DLD1 (cell line): Measurements from ENCODE around the gene EFCAB13.

Source experiments
- in situ Hi-C: cut with HindIII; loops from 2 replicates; pipeline ENCODE4 v1.10.0; 2017; ENCODE audit warnings: low sequenced_read_pairs

EFCAB13 gene, protein sequence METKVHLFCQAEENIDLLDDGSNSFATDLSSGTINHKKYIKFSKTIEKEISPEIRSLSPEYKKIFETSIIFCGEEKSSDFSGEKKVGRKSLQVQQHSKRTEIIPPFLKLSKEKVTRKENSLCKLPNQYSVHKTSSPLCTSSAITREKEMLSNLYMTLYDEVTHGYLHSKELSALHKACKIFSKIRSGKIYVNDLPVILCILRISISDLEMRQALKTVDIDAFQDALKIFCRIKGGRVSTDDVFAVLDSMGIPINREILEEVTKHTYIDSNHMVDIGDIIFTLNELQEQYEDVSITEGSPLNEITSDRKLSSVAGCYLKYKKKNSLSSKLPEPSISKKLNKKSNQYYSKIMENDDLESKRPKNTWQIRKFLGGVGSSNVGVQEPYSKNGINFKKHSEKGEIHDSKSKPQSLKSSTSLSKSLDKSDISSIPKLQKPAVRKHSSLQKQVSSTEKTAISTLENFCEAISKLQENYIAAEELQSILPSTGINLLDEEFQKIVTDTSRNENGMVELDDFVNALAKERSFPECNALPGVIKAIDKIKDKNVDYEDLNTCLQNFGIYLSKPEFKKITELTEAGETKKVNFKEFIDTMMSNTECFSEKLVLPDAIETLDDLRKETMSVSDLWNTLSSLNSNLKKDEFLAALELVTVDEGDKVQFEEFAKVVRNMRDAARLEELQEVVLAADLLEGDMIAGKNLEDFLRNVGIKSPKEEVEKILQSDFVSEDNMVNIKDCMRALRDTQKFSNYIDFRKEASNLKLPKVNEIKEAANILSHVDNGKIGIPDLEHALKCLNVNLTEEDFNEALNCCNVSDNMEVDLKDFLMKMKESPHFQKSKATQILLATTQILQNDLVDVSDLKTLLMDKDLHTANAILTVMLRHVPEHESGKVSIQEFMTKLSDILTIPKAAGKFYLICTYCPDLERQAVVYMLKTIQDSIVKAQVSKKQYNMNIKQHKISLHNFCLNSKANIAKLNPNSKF

DNA sequence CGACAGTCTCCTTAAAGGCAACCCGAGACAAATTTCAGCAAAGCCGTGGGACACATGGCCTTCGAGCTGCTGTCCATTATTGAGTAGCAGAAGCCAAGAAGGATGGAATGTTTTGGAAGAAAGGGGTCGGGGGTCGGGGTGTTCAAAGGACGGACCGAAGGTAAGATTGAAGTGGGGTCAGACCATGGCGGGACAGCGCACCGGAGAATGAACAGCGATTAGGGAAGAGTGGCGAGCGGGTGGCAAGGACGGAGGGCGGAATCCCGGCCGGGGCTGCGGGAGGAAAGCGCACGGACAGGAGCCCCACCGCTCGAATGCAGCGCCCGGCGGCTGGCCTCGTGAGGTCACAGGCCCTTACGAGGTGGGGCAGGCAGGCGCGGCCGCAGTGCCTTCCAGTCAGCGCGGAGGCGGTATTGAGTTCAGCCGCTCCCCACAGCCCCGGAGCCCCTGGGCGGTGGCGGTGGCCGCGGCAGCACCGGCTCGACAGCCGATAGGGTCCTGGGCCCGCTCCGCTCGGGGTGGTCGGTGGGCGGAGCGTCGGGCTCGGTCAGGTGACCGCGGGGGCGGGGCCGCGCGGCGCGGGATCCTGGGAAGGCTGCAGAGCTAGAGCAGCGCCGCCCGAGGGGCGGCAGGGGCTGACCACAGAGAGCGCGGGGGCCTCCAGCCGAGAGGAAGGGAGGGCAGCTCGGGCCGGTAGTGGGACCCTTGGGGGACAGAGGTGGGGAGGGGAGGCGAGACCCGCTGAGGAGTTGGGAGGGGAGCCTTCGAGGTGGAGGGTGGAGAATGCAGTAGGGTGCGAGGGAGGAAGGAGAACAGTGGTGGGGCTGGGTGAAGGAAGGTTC is at the start of gene EFCAB13:
TSS of gene EFCAB13 (plus strand) at position 574 of the 842 bp plus-strand sequence. CDS start 4,399 bp downstream, outside the sequence.
- in situ Hi-C loops: no loop called here

DNA sequence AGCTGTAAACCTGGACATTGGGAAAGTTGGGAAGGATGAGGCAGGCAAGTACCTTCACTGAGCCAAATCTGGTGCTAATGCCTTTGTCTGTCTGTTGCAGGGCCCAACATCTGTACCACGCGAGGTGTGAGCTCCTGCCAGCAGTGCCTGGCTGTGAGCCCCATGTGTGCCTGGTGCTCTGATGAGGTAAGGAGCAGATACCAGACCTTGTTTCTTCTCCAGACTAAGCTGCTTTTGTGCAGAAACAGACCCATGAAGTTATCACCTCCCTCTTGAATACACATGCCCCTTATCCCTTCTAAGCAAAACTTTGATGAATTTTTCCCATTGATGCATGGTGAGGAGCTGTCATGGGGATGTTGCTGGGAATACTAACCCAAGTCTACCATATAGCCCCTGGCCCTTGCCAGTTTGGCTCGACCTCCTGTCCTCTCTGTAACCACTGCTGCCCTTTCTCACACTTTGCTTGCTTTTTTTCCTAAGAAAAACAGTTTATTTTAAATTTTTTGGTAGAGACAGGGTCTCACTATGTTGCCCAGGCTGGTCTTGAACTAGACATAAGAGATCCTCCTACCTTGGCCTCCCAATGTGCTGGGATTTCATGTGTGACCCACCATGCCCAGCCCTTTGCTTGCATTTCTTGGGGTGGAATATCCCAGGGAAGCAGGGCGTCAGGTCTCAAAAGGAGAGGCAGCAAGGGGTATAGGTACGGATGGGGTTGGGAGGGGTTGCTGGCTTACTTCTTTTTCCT is 49.3 kb upstream of the EFCAB13 start:
- in situ Hi-C loops: no loop called here

DNA sequence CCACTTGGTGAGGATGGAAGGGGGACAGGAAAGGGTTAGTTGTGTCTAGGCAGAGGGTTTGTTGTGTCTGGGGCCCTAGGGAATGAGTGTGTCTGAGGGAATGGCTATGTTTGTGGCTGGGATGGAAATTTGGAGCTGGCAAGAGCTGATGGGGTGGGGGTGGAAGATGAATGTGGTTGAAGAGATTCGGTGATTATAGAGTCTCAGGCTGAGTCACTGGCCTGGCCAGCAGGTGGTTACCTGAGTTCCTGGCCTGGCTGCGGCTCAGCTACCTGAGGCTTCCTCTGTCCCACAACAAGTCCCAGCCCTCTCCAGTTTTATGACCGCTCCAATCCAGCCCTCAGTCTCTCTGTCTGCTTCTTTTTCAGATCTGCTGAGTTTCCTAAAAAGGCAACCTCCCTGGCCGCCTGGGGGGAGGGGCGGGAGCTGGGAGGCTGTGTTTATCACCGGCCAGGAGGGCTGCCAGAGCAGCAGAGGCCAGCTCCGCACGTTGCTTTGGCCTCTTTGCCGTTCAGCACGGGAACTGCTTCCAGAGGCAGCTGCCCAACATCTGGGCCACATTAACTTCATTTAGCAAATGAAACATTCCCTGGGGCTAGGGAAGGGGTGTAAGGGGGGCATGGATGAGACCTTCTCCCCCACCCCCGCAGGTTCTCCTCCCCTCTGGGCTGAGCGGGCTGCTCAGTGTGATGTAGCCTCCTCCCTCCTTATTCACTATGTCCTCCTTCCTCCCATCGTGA is 48.3 kb upstream of the EFCAB13 start:
- in situ Hi-C loops: no loop called here

DNA sequence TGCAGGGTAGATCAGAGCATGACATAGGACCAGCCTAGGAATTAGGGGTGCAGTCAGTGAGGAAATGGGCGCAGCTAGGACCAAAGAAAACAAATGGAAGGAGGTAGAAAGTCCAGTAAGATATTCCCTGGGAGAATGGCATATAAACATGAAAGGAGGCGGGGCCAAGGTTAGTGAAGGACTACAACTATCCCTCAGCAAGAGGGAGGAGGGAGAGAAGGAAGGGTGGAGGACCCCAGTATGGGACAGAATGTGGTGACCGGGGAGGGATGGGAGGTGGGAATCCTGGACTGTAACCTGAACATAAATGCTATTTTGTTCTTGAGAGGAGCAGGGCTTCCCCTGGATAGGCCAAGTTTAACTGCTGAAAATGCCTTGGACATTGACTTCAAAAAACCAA is 47.3 kb upstream of the EFCAB13 start:
- in situ Hi-C loops: no loop called here

DNA sequence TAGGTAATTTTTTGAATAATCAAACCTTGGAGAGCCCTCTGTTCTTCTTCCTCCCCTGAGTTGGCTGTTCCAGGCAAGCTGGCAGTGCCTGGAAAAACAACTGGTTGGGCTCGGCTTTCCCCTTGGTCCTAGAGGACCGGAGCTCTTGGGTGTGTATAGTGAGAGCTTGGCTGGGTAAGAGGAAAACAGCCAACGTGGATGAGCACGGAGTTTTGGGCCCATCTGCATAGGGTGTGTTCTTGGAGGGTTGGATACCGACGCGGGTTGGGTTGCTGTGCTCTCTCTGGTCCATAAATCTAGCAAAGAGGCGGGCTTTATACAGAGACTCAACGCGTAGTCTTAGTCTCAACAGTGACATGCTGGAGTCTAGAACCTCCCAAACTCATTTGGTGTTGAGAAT is 46.9 kb upstream of the EFCAB13 start:
- in situ Hi-C loops: no loop called here

DNA sequence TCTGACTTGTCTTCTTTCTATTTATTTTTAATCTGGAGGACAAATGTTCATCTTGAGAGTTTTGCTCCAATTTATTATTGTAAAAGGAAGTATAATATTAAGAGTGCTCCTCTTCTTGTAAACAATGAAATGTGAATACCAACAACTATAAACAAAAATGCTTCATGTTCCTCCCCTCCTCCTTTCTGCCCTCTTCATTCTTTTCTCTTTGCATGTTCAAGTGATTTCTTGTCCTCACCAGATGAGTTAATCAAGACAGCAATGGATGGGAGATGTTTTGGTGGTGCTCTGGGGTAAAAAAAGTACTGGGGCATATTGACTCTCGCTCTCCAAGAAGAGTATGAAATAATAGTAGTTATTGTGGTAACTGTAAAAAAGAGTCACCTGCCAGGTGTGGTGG is 45.8 kb upstream of the EFCAB13 start:
- in situ Hi-C loops: no loop called here

DNA sequence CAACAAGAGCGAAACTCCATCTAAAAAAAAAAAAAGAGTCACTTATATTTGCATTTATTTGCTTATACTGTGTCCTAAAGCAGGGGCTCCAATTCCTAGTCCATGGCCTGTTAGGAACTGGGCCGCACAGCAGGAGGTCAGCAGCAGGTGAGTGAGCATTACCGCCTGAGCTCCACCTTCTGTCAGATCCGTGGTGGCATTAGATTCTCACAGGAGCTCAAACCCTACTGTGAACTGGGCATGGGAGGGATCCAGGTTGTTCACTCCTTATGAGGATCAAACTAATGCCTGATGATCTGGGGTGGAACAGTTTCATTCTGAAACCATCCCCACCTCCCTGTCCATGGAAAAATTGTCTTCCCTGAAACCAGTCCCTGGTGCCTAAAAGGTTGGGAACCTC is 45.2 kb upstream of the EFCAB13 start:
- in situ Hi-C loops: no loop called here

DNA sequence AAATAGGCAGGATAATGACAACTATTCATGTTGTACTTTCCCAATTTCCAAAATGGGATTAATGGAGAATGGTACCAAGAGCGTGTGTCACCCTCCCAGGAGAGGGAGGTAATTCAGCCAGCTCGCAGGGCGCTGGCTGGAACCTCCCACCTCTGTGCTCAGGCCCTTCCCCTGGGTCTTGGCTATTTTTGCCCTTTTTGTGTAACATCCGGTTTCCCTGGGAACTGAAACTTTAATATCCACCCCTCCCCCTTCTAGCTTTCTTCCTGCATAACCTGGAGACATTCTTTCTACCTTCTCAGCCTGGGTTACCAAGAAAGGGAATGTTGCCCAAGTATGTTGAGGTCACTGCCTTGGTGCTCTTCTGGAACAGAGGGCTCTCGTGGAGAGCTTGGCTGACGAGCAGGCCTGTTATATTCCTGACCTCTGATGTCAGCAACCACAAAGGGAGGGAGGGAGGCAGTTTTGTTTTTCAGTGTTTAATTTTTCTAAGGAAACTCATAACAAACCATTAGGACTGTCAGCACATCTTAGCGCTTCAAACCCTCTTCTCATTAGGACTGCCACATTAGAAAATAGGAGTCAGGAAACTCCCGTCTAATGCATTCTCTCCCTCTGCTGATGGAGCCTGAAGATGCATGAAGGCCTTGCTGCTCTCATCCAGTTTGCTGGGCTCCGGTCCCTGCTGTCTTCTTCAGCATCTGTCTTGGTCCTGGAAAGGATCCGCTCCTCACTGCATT is 44.5 kb upstream of the EFCAB13 start:
- in situ Hi-C loops: no loop called here

DNA sequence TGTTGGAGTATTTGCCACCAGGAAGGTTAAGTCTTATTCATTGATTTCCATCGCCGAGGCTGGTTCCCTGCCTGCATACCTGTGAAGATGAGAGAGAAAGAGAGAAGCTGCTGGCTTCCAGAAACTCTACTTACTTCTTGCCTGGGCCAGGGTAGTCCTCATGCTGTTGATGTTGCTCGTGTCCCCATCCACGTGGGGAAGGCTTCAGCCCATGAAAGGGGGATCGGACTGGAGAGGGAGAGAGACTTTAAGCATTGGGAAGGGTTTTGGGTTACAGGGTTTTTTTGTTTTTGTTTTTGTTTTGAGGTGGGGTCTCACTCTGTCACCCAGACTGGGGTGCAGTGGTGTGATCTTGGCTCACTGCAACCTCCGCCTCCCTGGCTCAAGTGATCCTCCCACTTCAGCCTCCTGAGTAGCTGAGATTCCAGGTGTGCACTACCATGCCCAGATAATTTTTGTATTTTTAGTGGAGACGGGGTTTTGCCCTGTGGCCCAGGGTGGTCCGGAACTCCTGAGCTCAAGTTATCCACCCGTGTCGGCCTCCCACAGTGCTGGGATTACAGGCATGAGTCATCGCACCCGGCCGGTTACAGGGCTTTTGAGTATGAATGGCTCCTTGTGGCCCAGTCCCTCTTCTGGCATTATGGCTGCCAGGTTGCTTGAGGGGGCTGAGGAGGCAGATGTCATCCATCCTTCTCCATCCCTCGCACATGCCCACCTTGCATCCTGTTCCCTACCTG is 43.5 kb upstream of the EFCAB13 start:
- in situ Hi-C loops: no loop called here

DNA sequence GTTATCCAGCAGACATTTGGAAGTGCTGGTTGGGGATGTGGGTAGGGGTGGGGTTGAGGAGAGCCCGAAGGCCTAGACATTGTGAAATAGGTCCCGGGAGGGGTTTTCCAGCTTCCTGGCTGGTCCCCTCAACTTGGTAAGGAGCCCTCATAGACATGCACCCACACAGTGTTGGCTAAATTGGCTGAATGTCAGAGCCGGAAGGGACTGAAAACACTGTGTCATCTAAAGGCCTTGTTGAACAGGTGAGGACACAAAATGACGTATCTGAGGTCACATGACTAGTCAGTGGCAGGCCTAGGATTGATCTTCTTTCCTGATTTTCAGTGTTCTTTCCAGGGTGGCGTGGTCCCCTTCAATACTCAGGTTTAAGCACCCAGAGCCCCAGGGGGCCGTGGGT is 42.5 kb upstream of the EFCAB13 start:
- in situ Hi-C loops: no loop called here

DNA sequence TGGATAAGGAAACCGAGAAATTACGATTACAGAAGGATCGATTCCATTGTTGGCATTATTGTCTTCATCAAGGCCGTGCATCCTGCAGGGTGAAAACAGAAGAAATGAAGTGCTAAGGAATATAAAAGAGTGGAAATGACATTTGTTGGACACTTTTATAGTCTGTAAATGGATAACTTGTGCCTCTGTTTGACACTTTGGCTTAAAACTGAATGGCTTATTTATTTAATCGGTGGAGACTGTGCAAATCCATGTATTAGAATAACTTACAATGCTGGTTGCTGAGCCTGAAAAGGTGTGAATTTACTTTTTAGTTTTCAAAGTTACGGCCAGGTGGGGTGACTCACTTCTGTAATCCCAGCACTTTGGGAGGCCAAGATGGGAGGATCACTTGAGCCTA is 38.8 kb upstream of the EFCAB13 start:
- in situ Hi-C loops: no loop called here

DNA sequence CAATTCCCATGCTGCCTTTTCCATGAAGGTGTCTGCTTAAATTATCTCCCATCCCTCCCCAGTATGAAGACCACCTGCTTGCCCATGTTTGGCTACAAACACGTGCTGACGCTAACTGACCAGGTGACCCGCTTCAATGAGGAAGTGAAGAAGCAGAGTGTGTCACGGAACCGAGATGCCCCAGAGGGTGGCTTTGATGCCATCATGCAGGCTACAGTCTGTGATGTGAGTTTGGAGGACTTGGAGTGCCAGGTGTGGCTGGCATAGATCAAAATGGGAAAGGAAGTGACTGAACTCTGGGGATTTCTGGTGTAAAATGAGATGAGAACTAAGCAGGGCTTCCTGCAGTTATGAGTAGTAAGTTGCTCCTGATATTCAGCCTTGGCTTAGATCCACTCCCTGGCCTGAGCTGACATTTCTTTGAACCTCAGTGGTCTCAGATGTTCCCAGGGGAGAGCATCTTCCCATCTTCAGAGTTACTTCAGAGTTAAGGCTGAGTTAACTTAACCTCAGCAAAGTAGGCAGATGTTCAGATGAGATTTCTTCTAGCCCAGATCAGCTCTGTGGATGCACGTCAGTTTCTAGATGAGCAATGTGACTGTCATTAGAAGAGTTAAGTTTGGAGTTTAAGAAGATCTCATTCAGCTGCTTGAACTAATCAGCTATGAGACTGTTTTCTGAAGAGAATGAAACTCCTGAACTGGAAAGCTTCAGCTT is 37.4 kb upstream of the EFCAB13 start:
- in situ Hi-C loops: no loop called here

DNA sequence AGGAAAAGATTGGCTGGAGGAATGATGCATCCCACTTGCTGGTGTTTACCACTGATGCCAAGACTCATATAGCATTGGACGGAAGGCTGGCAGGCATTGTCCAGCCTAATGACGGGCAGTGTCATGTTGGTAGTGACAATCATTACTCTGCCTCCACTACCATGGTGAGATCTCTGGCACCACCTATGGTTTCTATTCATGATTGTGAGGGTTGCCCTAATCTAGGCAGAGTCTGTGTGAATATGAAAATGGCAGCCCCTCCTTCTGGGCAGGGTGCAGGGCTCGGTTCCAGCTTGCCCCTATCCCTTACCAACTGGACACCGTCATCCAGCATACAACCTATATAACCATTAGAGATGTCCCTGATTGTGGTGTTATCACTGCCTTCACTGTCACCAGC is 36.7 kb upstream of the EFCAB13 start:
- in situ Hi-C loops: no loop called here

DNA sequence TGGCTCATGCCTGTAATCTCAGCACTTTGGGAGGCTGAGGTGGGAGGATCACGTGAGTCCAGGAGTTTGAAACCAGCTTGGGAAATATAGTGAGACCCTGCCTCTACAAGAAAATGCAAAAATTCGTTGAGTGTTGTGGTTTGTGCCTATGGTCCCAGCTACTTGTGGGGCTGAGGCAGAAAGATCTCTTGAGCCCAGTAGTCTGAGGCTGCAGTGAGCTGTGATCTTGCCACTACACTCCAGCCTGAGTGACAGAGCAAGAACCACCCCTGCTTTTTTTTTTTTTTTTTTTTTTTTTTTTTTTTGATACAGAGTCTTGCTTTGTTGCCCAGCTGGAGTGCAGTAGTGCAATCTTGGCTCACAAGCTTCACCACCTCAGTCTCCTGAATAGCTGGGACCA is 36.1 kb upstream of the EFCAB13 start:
- in situ Hi-C loops: no loop called here

DNA sequence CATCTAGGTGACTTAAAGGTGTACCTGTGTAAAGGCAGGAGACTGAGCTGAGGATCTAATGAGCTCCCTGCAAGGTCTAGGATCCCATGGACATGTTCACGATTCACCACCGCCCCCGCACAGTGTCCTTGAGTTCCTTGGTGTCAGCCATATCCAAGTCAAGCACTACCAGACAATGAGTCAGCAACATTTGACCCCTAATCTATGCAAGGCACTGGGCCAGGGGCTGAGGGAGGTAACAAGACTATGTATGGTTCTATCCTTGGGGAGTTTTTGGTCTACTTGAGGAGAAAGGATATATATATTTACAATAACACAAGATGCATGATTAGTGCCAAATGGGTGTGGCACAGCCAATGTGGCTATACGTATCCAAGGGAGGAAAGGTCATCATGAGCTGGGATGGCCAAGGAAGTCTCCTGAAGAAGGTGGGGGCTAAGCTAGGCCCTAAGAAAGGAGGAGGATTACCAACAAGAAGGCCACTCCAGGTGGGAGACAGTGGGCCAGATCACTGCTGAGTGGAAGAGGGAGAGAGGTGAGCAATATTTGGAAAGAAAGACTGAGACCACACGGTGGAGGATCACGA is 35.1 kb upstream of the EFCAB13 start:
- in situ Hi-C loops: no loop called here

DNA sequence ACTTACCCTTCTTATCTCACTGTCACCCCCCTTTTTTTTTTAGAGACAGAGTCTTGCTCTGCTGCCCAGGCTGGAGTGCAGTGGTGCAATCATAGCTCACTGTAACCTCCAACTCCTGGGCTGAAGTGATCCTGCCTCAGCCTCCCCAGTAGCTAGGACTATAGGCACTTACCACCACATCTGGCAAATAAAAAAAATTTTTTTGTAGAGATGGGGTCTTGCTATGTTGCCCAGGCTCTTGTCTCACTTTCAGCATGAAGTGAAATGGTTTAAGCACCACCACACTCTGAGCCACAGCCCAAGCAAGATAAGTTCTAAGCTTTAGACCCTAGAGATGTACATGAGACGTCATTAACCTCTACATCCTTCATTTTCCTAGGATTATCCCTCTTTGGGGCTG is 34.5 kb upstream of the EFCAB13 start:
- in situ Hi-C loops: no loop called here

DNA sequence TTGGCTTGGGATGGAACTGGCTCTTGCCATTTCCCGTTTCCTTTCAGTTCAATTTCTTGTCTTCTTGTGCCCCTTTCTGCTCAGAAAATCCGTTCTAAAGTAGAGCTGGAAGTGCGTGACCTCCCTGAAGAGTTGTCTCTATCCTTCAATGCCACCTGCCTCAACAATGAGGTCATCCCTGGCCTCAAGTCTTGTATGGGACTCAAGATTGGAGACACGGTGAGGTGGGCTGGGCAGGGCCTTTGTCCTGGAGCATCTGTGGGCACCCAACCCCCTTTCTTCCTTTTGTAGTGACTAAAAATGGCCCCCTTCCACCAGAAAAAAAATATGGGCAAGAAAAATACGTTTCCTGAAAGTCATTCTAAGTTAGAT is 32.9 kb upstream of the EFCAB13 start:
- in situ Hi-C loops: no loop called here
